GM12878 (cell line): ENCODE results near the gene RARRES1.

Source experiments
- CEBPB ChIP-seq, 2 experiments: fragments of 150-350 bp in 1 of 2; IDR thresholded peaks; 2 replicates each; pipeline ENCODE4 v1.6.1; 2012 to 2014; ENCODE audit warnings: low read depth in 2 of 2, low read length in 2 of 2, borderline replicate concordance in 1 of 2, inconsistent platforms in 1 of 2
- CHD2 ChIP-seq: IDR thresholded peaks from 2 replicates; pipeline ENCODE4 v1.6.1; 2011; ENCODE audit warnings: low read depth, low read length, improper control_type of control experiment, borderline replicate concordance
- CTCF ChIP-seq, 3 experiments: IDR thresholded peaks in 2 of 3; conservative IDR thresholded peaks in 1 of 3; 2 replicates each; pipeline ENCODE4 v1.5.1; 2011; ENCODE audit warnings: low read depth in 3 of 3, low read length in 3 of 3, mild to moderate bottlenecking in 3 of 3, control low read depth in 2 of 3, moderate library complexity in 2 of 3, inconsistent platforms in 1 of 3, mixed read lengths in 1 of 3; ENCODE audit not compliant: control insufficient read depth in 2 of 3, insufficient read depth in 1 of 3; ENCODE audit errors: extremely low read depth in 1 of 3
- ELK1 ChIP-seq: IDR thresholded peaks from 2 replicates; pipeline ENCODE4 v1.6.1; 2012; ENCODE audit warnings: low read depth, low read length, improper control_type of control experiment
- EP300 ChIP-seq, 2 experiments: fragments of 150-350 bp in 1 of 2; IDR thresholded peaks; 2 replicates each; pipeline ENCODE4 v1.6.1; 2011 to 2012; ENCODE audit warnings: low read depth in 2 of 2, low read length in 2 of 2, borderline replicate concordance in 1 of 2, improper control_type of control experiment in 1 of 2, inconsistent platforms in 1 of 2; ENCODE audit not compliant: control insufficient read depth in 1 of 2
- JUNB ChIP-seq: IDR thresholded peaks from 2 replicates; pipeline ENCODE4 v1.6.1; 2016; ENCODE audit warnings: antibody characterized with exemption, mild to moderate bottlenecking
- REST ChIP-seq: IDR thresholded peaks from 2 replicates; pipeline ENCODE4 v1.6.1; 2012; ENCODE audit warnings: mild to moderate bottlenecking, low read depth, low read length
- SUPT20H ChIP-seq: IDR thresholded peaks from 2 replicates; pipeline ENCODE4 v1.6.1; 2011; ENCODE audit warnings: low read depth, mild to moderate bottlenecking, low read length, moderate library complexity, borderline replicate concordance; ENCODE audit not compliant: control insufficient read depth
- ZSCAN29 ChIP-seq: fragments of 450-650 bp; IDR thresholded peaks from 2 replicates; pipeline ENCODE4 v1.6.1; 2017; ENCODE audit warnings: mild to moderate bottlenecking, moderate library complexity

GRCh38 chr3:158723991-158724390 is 8.3 kb downstream of the RARRES1 start:
- TF ChIP-seq CTCF (IDR thresholded peaks at IDR 0.05 in 2 of 3, conservative IDR thresholded peaks at IDR 0.05 in 1 of 3; ENCODE audit: control insufficient read depth in 2 of 3, extremely low read depth in 1 of 3, insufficient read depth in 1 of 3, low read depth in 3 of 3, low read length in 3 of 3) (no peak), EP300 (IDR thresholded peaks at IDR 0.05; ENCODE audit: borderline replicate concordance in 1 of 2, control insufficient read depth in 1 of 2, low read depth in 2 of 2, low read length in 2 of 2) (no peak), ELK1 (no peak), REST (no peak), CEBPB (IDR thresholded peaks at IDR 0.05; ENCODE audit: borderline replicate concordance in 1 of 2, low read depth in 2 of 2, low read length in 2 of 2) (no peak), SUPT20H (no peak), JUNB (no peak), ZSCAN29 (no peak), CHD2 (no peak)
